ENCODE data around the gene CTNNA2.

CTNNA2 gene

DNA sequence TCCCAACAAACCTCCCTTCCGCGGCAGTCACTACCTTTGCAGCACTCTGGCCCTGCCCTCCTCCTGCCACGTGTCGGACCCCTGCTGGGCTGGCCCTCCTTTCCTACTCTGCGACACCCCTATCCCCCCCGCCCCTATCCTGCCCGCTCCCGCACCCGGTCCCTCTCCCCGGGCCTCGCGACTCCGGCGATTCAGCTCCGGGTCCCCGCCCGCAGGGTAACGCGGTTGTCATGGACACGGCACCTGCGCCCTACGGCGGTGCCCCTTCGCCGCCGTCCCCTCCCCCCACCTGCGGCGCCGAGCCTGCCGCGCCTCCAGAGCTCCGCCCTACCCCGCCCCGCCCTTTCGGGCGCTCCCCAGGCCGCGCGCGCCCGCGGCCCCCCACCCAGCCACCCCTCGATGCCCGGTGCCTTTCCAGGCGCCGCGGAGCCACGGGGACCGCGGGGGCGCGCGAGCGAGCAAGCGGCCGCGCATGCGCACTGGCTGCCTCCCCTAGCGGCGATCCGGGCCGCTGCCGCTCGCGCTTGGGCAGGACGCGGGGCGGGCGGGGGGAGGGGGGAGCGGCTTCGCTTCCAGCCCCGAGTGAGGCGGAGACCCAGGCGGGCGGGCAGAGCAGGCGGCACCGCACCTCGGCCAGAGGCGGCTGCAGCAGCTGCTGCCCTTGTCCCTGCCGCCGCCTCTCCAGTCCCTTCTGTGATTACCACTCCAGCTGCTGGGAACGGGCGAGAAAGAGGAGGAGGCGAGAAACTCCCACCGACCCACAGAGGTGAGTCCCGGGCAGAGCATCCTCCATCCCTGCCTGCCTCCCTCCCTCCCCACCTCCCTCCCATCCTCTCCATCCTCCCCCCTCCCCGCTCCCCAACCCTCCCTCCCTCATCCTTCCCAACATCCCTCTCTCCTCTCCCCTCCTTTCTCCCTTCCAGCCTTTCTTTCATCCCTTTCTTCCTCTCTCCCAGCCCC is at the start of gene CTNNA2:
TSS of gene CTNNA2 (plus strand) at position 610 of the 960 bp plus-strand sequence.
- peak; percentile 12 for DNase-seq

GRCh38 chr2:79487399-79487798 is 25.5 kb upstream of the CTNNA2 start:
- DNase-seq, result no peak

DNA sequence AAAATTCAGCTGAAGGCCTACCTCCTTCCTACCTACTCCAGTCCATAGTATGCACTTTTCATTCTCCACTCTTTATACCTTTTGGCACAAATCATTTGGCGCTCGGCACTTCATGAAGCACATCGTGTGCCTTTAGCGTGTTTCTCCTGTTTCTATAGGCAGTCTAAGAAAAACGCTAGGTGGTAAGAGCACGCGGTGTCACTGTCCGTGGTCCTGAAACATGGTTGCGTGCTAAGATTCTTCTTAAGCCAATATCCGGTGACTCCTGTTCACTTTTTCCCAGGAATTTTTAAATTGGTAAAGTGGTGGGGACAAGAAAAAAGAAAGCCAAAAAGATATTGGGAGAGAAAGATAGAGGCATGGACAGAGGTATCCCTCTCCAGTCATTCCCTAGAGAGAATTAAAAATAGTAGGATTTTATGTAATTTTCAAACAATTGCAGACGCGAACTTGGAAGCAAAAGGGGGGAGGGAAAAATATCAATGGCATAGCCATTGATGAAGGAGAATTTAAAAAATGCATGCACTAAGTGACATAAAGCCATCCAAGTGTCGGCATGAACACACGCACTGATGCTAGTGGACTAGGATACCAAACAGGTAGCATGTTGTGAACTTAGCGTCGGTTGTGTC is 1.4 kb upstream of the CTNNA2 start:
- peak in 1 of 2 experiments; percentile 9 for DNase-seq

GRCh38 chr2:79513711-79514110 is 860 bp downstream of the CTNNA2 start:
- no peak for DNase-seq

GRCh38 chr2:79529636-79530035 is 16.8 kb downstream of the CTNNA2 start:
- DNase-seq, result no peak

DNA sequence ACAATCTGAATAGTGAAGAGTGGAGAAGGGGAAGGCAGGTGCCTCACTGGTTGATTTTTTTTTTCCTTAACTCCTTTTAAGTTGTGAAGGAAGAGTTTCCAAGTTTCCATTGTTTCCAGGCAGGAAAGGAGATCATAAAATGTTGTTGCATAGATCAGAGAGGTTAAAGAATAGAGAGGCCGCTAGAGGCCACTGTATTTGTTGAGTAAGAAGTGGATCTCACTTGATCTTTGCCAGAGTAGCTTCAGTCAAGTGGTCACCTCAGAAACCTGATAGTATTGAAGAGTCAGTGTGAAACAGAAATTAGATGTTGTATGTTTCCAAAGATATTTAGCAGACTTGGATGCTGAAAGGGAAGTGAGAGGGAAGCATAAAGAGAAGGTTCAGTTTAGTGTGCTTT is 17.6 kb downstream of the CTNNA2 start:
- no peak for DNase-seq

DNA sequence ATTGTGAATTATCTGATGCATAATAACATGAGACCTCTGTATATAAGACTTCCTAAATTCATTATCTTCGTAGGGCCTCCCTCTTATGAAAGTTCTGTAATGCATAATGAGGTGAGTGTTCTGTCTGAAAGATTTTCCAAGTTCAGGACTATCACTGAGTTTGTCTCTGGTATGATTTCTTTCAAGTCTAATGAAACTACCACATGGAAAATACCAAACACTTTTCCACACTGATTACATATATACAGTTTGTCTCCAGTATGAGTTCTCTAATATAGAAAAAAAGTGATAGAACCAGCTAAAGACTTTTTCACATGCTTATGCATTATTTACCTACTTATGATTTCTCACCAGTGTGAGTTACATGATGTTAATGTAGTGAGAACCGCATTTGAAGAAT is 34.7 kb downstream of the CTNNA2 start:
- no peak for DNase-seq

- DNase-seq, result no peak
These were observed 39.8 kb downstream of the CTNNA2 start for GRCh38 chr2:79552653-79553052.

- no peak for DNase-seq
These were observed 42.0 kb downstream of the CTNNA2 start for GRCh38 chr2:79554899-79555298.

GRCh38 chr2:79564065-79564464 is 51.2 kb downstream of the CTNNA2 start:
- DNase-seq, result no peak

DNA sequence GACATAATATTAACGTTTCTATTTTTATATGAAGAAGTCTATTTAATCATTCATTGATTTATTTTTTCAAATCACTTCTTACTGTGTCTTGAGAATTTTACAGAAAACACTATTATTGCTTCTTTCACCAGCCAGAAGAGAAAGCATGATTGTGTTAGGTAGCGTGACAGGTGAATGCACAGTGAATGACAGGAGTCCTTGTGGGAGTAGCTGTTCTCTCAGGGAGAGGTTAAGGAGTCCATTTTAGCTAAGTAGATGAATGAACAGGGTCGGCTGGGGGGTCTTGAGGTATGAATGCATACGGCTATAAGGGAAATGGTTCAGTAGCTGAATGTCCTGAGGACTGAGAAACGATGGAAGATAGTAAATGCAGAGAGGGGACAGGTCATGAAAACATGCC is 56.2 kb downstream of the CTNNA2 start:
- no peak for DNase-seq

- no peak for DNase-seq
These were observed 61.2 kb downstream of the CTNNA2 start for GRCh38 chr2:79573895-79574674.

DNA sequence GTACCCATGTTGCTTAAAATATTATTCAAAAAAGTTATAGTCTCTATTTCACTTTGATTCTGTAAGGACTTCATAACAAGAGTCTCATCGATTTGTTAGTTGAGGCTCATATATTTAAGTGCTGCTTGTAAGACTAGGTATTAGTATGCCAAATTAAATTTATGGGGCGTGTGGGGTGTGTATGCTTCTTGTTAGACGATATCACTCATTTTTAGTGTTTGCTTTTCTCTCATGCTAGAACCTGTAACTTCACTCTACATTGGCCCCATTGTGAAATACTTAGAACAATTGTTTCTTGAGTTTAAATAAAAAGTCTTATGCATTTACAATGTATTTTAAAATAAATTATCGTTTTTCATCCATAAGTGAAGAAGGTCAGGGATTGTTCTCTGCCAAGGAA is 63.6 kb downstream of the CTNNA2 start:
- DNase-seq, result no peak

DNA sequence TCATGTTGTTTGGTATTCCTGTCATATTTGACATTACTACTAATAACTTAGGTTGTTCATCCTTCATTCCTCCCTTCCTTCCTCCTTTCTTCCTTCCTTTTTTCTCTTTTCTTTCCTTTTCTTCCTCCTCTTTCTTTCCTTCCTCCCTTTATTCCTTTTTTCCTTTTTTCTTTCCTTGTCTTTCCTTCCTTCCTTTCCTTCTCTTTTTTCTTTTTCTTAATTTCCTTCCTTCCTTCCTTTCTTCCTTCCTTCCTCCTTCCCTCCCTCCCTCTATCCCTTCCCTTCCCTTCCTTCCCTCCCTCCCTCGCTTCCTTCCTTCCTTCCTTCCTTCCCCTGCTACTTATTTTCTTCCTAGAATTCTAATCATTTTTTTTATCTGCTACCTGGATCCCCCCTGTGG is 66.1 kb downstream of the CTNNA2 start:
- no peak for DNase-seq

DNA sequence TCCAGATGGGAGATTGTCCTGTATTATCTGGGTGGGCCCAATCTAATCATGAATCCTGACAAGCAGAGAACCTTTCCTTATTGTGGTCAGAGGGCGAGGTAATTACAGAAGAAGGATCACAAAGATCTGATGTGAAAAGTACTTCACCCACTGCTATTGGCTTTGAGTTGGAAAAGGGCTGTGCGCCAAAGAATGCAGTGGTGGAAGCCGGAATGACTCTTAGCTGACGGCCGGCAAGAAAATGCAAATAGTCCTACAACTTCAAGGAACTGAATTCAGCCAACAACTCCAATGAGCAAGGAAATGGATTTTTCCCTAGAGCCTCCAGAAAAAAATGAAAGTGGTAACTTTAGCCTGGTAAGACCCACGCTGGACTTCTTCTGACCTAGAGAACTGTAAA is 67.3 kb downstream of the CTNNA2 start:
- DNase-seq, result no peak

GRCh38 chr2:79585701-79586433 is 73.0 kb downstream of the CTNNA2 start:
- DNase-seq, result no peak

DNA sequence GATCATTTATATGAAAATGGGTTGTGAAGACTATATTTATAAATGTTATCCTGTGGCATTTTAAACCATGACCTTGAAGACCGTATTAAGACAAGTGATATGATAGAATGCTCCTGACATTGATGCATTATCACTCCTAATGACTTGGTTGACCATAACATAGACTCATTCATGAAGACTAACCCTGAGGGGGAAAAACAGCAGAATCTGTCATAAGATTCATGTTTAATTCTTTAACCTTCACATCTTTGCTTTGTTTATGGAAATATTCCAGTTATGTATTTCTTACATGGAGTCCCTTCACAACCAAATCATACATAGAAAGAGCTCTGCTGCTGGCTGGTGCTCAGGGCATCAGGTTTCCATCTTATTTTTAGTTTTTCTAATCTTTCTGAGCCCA is 78.4 kb downstream of the CTNNA2 start:
- no peak for DNase-seq

GRCh38 chr2:79593237-79593867 is 80.5 kb downstream of the CTNNA2 start:
- DNase-seq, result no peak

GRCh38 chr2:79596403-79596802 is 83.6 kb downstream of the CTNNA2 start:
- no peak for DNase-seq

DNA sequence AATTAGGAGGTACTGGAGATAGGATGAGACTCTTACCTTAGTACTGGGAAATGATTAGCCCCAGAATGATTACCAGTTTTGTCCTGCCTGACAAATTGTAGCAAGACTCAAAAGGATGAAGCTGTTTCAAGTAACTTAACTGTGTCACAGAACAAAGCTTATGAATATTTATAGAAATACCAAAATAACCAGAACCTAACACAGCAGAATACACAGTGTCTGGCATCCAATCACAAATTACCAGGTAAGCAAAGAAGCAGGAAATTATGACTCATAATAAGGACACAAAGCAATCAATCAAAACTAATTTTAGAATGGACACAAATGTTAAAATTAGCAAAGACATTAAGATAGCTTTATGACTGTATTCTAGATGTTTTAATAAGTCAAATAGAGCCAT is 91.9 kb downstream of the CTNNA2 start:
- DNase-seq, result no peak

DNA sequence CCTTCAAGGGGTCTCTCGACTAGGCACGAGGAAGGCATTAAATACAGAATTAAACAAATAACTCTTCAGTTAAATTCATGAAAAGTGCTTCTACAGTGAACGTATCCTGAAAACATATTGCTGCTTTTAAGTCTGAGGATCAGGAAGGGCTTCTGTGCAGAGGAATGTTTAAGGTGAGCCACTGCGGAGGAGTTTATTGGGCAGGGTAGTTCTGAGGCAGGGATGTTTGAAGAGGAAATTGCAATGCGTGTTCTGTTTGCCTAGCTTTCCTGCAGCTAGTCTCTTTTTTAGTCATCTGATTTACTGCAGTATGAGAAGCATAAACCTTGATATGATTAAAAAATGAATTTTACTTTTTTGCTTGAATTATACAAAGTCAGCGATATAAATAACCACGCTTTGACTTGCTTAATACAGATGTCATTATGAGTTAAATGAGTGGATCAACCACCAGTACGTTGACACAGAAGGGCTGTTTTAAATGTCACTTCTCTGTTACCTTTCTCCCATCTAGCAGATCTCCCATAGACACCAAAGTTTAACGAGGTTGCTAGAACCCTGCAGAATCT is 98.7 kb downstream of the CTNNA2 start:
- DNase-seq, result no peak

DNA sequence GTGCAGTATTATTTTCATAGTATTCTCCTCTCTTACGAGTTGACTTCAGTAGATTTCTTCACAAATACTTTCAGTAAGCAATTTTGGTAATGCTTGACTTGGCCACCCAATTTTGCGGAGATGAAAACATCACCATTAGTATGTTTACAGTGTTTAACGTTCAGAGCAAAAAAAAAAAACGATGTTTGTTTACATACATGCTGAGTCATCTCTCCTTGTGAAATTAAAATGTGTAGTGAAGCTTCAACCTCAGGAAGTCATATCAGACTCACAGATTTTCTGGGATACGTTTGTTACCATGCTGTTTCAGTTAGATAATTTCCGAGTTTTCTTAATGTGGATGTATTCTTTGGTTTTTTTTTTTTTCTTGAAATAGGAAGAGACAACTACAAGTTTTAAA is 100.1 kb downstream of the CTNNA2 start:
- no peak for DNase-seq
